AG04449 (cell line): ENCODE measurements around the gene ITGA2B.

Experiments
- CTCF ChIA-PET: fragments of 350-600 bp; formaldehyde crosslinking; extraction: SDS; loops from one replicate; lab custom pipeline; 2021; ENCODE audit warnings: antibody characterized with exemption; lab: Yijun Ruan, JAX
- POLR2A ChIA-PET: fragments of 400-600, 350-600 bp; formaldehyde crosslinking; extraction: SDS; loops from one replicate; lab custom pipeline; 2020; ENCODE audit warnings: antibody characterized with exemption, inconsistent platforms; lab: Yijun Ruan, JAX
- DNase-seq: peaks from one replicate; pipeline ENCODE4 v3.0.0-alpha.2; 2010; ENCODE audit warnings: low read depth, low spot score
- H3K4me3 ChIP-seq: 2 replicates; pipeline ENCODE4 v1.5.1; 2011; ENCODE audit warnings: low read depth, mild to moderate bottlenecking, control low read depth, low read length
- CTCF ChIP-seq: IDR thresholded peaks from one replicate; pipeline ENCODE4 v1.5.1; 2011; ENCODE audit warnings: mild to moderate bottlenecking, moderate library complexity, low read length, control low read depth, inconsistent platforms; ENCODE audit not compliant: insufficient read depth; ENCODE audit errors: missing control alignments

The ITGA2B gene

GRCh38 chr17:44326861-44327444 lies 62.5 kb downstream of the ITGA2B start:
- no peak for TF ChIP-seq CTCF
- POLR2A ChIA-PET: interaction anchor here (0.6 to 1.0 kb wide), 5 partner anchors 10 to 107 kb away, joined by 4 to 8 read pairs (median 4); partner anchors contain the start of genes GRN and UBTF
- no peak overlapping the region for H3K4me3 ChIP-seq
- DNase-seq: peak; percentile 80
- CTCF ChIA-PET: interaction anchor here (0.6 to 1.6 kb wide), 9 partner anchors 13 to 195 kb away, joined by 3 to 12 read pairs (median 4); partner anchors contain the start of genes FAM171A2 and UBTF

DNA sequence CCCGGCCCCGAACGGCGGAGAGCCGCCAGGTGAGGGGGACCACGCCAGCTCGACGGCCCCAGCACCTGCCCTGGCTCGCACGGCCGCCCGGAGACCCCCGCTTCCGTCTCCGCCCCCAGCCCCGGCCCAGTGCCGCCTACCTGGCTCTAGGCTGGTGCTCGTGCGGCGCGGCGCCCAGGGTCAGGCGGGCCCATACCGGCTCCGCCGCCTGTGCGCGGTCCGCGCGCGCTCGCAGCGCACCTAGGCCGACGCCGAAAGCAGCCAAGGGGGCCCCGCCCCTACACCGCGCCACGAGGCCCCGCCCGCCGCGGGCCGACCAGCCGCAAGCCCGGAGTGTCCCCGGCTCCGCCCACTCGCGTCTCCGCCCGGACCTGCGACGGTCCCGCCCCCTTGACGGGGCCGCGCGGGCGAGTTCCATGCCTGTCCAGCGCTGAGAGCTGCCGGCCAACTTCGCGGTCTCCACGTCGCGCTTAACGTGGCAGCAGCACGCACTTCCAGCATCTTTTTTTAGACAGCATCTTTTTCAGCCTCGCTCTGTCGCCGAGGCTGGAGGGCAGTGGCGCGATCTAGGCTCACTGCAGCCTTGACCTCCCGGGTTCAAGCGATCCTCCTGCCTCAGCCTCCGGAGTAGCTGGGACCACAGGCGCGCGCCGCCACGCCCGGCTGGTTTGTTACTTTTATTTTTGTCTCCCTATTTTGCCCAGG lies 64.7 kb downstream of the ITGA2B start, which contains the start of gene SLC25A39:
Gene SLC25A39, minus strand, starts transcription at position 253 of the 705 bp plus-strand sequence. CDS start 1,261 bp downstream, outside the sequence.
- no peak for TF ChIP-seq CTCF
- POLR2A ChIA-PET: no interaction called here
- CTCF ChIA-PET: interaction anchor here (0.7 to 2.7 kb wide), 7 partner anchors 26 to 447 kb away, joined by 3 to 12 read pairs (median 3); no protein-coding TSS in a partner anchor
- H3K4me3 ChIP-seq: peak within 1 kb of the TSS; percentile 85
- DNase-seq: no peak

DNA sequence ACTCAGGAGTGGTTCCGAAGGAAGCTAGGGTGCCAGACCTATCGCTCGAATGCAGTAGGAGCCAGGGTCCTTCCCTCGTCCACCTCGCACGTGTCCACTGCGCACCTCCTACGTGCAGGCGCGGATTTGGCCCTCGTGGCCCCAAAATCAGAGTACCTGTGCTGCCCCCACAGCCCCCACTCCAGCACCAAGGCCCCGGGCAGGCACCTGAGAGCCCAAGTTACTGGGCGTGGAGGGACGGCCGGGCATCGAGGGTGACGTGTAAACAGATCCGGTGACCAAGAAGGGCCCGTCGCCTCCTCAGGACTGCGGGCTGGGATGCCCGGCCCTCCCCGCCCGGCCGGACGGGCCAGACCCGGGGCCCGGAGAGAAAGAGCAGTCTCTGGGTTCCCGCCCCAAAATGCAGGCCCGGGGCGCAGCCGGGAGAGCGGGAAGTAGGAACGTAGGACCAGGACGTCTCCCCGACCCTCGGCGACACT lies 65.3 kb downstream of the ITGA2B start:
- peak overlapping the region; percentile 85 for H3K4me3 ChIP-seq
- DNase-seq: no peak
- TF ChIP-seq CTCF: no peak
- CTCF ChIA-PET: interaction anchor here (0.7 to 2.7 kb wide), 4 partner anchors 114 to 446 kb away, joined by 3 to 12 read pairs (median 4); no protein-coding TSS in a partner anchor
- POLR2A ChIA-PET: no interaction called here

DNA sequence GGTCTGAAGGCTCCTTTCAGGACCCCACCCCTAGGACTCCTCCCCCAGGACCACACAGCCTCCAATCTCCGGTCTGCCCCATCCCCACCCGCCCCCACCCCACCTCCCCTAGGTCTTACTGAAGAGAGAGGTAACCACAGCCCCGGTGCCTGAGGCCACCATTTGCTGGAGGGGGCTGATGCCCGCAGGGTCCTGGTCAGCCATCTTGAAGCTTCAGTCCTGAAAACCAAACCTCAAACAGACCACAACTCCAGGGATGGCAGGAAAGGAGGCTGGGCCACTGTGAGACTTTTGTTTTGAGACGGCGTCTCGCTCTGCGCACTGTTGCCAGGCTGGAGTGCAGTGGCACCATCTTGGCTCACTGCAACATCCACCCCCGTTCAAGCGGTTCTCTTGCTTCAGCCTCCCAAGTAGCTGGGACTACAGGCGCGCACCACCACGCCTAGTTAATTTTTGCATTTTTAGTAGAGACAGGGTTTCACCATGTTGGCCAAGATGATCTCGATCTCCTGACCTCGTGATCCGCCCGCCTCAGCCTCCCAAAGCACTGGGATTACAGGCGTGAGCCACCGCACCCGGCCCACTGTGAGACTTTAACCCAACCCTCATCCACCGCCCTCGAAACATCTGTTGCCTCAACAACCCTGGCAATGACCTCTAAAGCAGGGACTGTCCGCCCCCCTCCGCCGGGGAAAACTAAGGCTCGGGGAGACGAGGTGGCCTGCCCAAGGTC lies 65.9 kb downstream of the ITGA2B start:
- POLR2A ChIA-PET: no interaction called here
- no peak for TF ChIP-seq CTCF
- H3K4me3 ChIP-seq: peak overlapping the region; percentile 85
- DNase-seq: no peak
- CTCF ChIA-PET: interaction anchor here (1.3 to 2.7 kb wide), 4 partner anchors 9 to 313 kb away, joined by 3 to 12 read pairs (median 4); no protein-coding TSS in a partner anchor

GRCh38 chr17:44322236-44322895 lies 67.1 kb downstream of the ITGA2B start:
- no peak for DNase-seq
- no peak for TF ChIP-seq CTCF
- POLR2A ChIA-PET: no interaction called here
- no peak overlapping the region for H3K4me3 ChIP-seq
- CTCF ChIA-PET: interaction anchor here (1.3 to 2.7 kb wide), 3 partner anchors 8 to 112 kb away, joined by 3 to 12 read pairs (median 7); no protein-coding TSS in a partner anchor
